Measurements from ENCODE around the gene LCE1F.

Gene LCE1F

GRCh38 chr1:152756872-152757271, 18.1 kb upstream of the LCE1F start:
- H3K4me1 ChIP-seq (ENCODE audit: insufficient read depth, low read length): no peaks in the 10 kb centered on the region
- no peak overlapping the region for H2AFZ ChIP-seq (ENCODE audit: low read depth, low read length)
- H3K4me3 ChIP-seq (ENCODE audit: low read length): no peak overlapping the region
- H3K27me3 ChIP-seq (ENCODE audit: insufficient read depth, low read length): peaks cover 3% of the 10 kb centered on the region
- no peaks in the 10 kb centered on the region for H3K9me3 ChIP-seq (ENCODE audit: low read length)
- no peaks in the 10 kb centered on the region for H3K36me3 ChIP-seq (ENCODE audit: insufficient read depth, low read length)

- H3K36me3 ChIP-seq (ENCODE audit: insufficient read depth, low read length): no peaks in the 10 kb centered on the region
- no peak within 1 kb of the TSS for H3K4me3 ChIP-seq (ENCODE audit: low read length)
- H3K4me1 ChIP-seq (ENCODE audit: insufficient read depth, low read length): no peaks in the 10 kb centered on the region
- peaks cover 3% of the 10 kb centered on the region for H3K27me3 ChIP-seq (ENCODE audit: insufficient read depth, low read length)
- no peak within 1 kb of the TSS for H2AFZ ChIP-seq (ENCODE audit: low read depth, low read length)
- H3K9me3 ChIP-seq (ENCODE audit: low read length): no peaks in the 10 kb centered on the region
These were observed 17.2 kb upstream of the LCE1F start, which contains the start of gene KPRP for GRCh38 chr1:152757747-152758146. KPRP (plus strand) TSS chr1:152758025; CDS start chr1:152759589, 1,564 bp downstream.

GRCh38 chr1:152758636-152759035, 16.3 kb upstream of the LCE1F start:
- no peak overlapping the region for H3K4me3 ChIP-seq (ENCODE audit: low read length)
- H3K9me3 ChIP-seq (ENCODE audit: low read length): no peaks in the 10 kb centered on the region
- no peak overlapping the region for H2AFZ ChIP-seq (ENCODE audit: low read depth, low read length)
- H3K27me3 ChIP-seq (ENCODE audit: insufficient read depth, low read length): peaks cover 3% of the 10 kb centered on the region
- no peaks in the 10 kb centered on the region for H3K36me3 ChIP-seq (ENCODE audit: insufficient read depth, low read length)
- no peaks in the 10 kb centered on the region for H3K4me1 ChIP-seq (ENCODE audit: insufficient read depth, low read length)

GRCh38 chr1:152759453-152760173, 15.3 kb upstream of the LCE1F start:
- H3K9me3 ChIP-seq (ENCODE audit: low read length): no peaks in the 10 kb centered on the region

GRCh38 chr1:152760551-152761190, 14.3 kb upstream of the LCE1F start:
- Histone ChIP-seq H2AFZ (ENCODE audit: low read depth, low read length) (no peak overlapping the region), H3K36me3 (ENCODE audit: insufficient read depth, low read length) (no peaks in the 10 kb centered on the region), H3K4me1 (ENCODE audit: insufficient read depth, low read length) (no peaks in the 10 kb centered on the region), H3K27me3 (ENCODE audit: insufficient read depth, low read length) (peaks cover 3% of the 10 kb centered on the region), H3K4me3 (ENCODE audit: low read length) (no peak overlapping the region), H3K9me3 (ENCODE audit: low read length) (no peaks in the 10 kb centered on the region)

More at GRCh38 chr1:152759453-152760173, 15.3 kb upstream of the LCE1F start:
- Histone ChIP-seq H3K27me3 (ENCODE audit: insufficient read depth, low read length) (peaks cover 3% of the 10 kb centered on the region), H3K4me3 (ENCODE audit: low read length) (no peak overlapping the region), H2AFZ (ENCODE audit: low read depth, low read length) (no peak overlapping the region), H3K36me3 (ENCODE audit: insufficient read depth, low read length) (no peaks in the 10 kb centered on the region), H3K4me1 (ENCODE audit: insufficient read depth, low read length) (no peaks in the 10 kb centered on the region)

- Histone ChIP-seq H3K9me3 (ENCODE audit: low read length) (no peaks in the 10 kb centered on the region), H3K27me3 (ENCODE audit: insufficient read depth, low read length) (peaks cover 3% of the 10 kb centered on the region), H2AFZ (ENCODE audit: low read depth, low read length) (no peak overlapping the region), H3K36me3 (ENCODE audit: insufficient read depth, low read length) (no peaks in the 10 kb centered on the region), H3K4me3 (ENCODE audit: low read length) (no peak overlapping the region), H3K4me1 (ENCODE audit: insufficient read depth, low read length) (no peaks in the 10 kb centered on the region)
These were observed 13.2 kb upstream of the LCE1F start for GRCh38 chr1:152761609-152762213.

- no peaks in the 10 kb centered on the region for H3K36me3 ChIP-seq (ENCODE audit: insufficient read depth, low read length)
- no peaks in the 10 kb centered on the region for H3K9me3 ChIP-seq (ENCODE audit: low read length)
- H3K27me3 ChIP-seq (ENCODE audit: insufficient read depth, low read length): no peaks in the 10 kb centered on the region
- no peaks in the 10 kb centered on the region for H3K4me1 ChIP-seq (ENCODE audit: insufficient read depth, low read length)
- H2AFZ ChIP-seq (ENCODE audit: low read depth, low read length): no peak overlapping the region
- no peak overlapping the region for H3K4me3 ChIP-seq (ENCODE audit: low read length)
These were observed 6.0 kb upstream of the LCE1F start for GRCh38 chr1:152768847-152769533.

GRCh38 chr1:152770411-152770810, 4.5 kb upstream of the LCE1F start:
- Histone ChIP-seq H3K4me1 (ENCODE audit: insufficient read depth, low read length) (no peaks in the 10 kb centered on the region), H3K4me3 (ENCODE audit: low read length) (no peak overlapping the region), H3K27me3 (ENCODE audit: insufficient read depth, low read length) (no peaks in the 10 kb centered on the region), H3K9me3 (ENCODE audit: low read length) (no peaks in the 10 kb centered on the region), H2AFZ (ENCODE audit: low read depth, low read length) (no peak overlapping the region), H3K36me3 (ENCODE audit: insufficient read depth, low read length) (no peaks in the 10 kb centered on the region)

- Histone ChIP-seq H3K27me3 (ENCODE audit: insufficient read depth, low read length) (peaks cover 3% of the 10 kb centered on the region), H3K4me3 (ENCODE audit: low read length) (no peak overlapping the region), H2AFZ (ENCODE audit: low read depth, low read length) (no peak overlapping the region), H3K9me3 (ENCODE audit: low read length) (no peaks in the 10 kb centered on the region), H3K36me3 (ENCODE audit: insufficient read depth, low read length) (no peaks in the 10 kb centered on the region), H3K4me1 (ENCODE audit: insufficient read depth, low read length) (no peaks in the 10 kb centered on the region)
These were observed 1.4 kb downstream of the LCE1F start for GRCh38 chr1:152776361-152776760.

GRCh38 chr1:152777510-152778137, 2.7 kb downstream of the LCE1F start:
- H3K4me3 ChIP-seq (ENCODE audit: low read length): no peak overlapping the region
- no peaks in the 10 kb centered on the region for H3K9me3 ChIP-seq (ENCODE audit: low read length)
- no peak overlapping the region for H2AFZ ChIP-seq (ENCODE audit: low read depth, low read length)
- H3K4me1 ChIP-seq (ENCODE audit: insufficient read depth, low read length): no peaks in the 10 kb centered on the region
- no peaks in the 10 kb centered on the region for H3K36me3 ChIP-seq (ENCODE audit: insufficient read depth, low read length)
- H3K27me3 ChIP-seq (ENCODE audit: insufficient read depth, low read length): peaks cover 3% of the 10 kb centered on the region

GRCh38 chr1:152783095-152783494, 8.2 kb downstream of the LCE1F start:
- Histone ChIP-seq H3K9me3 (ENCODE audit: low read length) (no peaks in the 10 kb centered on the region), H3K36me3 (ENCODE audit: insufficient read depth, low read length) (no peaks in the 10 kb centered on the region), H3K4me1 (ENCODE audit: insufficient read depth, low read length) (no peaks in the 10 kb centered on the region), H2AFZ (ENCODE audit: low read depth, low read length) (no peak overlapping the region), H3K27me3 (ENCODE audit: insufficient read depth, low read length) (peaks cover 3% of the 10 kb centered on the region), H3K4me3 (ENCODE audit: low read length) (no peak overlapping the region)

- Histone ChIP-seq H3K4me3 (ENCODE audit: low read length) (no peak within 1 kb of the TSS), H3K9me3 (ENCODE audit: low read length) (no peaks in the 10 kb centered on the region), H2AFZ (ENCODE audit: low read depth, low read length) (no peak within 1 kb of the TSS), H3K36me3 (ENCODE audit: insufficient read depth, low read length) (no peaks in the 10 kb centered on the region), H3K4me1 (ENCODE audit: insufficient read depth, low read length) (no peaks in the 10 kb centered on the region), H3K27me3 (ENCODE audit: insufficient read depth, low read length) (no peaks in the 10 kb centered on the region)
These were observed 11.1 kb downstream of the LCE1F start, which contains the start of gene LCE1E for GRCh38 chr1:152786077-152786476. LCE1E (plus strand) TSS chr1:152786257; CDS start chr1:152787300, 1,043 bp downstream.
